NCI-H2227 (cell line): ENCODE measurements around the gene COL18A1.
"Not testable (repeated sequence)": the region's sequence is repeated elsewhere in the genome, so short reads cannot be mapped to it uniquely, and the experiment has no call there.

Experiments
- DNase-seq: peaks from one replicate; lab custom pipeline; 2025; ENCODE audit not compliant: unreplicated experiment; lab: John Stamatoyannopoulos, UW

COL18A1 gene

GRCh38 chr21:45367402-45368351, 37.3 kb upstream of the COL18A1 start:
- DNase-seq = no peak

- DNase-seq = not testable (repeated sequence)
Measured at GRCh38 chr21:45369018-45369417, 35.9 kb upstream of the COL18A1 start.

DNA sequence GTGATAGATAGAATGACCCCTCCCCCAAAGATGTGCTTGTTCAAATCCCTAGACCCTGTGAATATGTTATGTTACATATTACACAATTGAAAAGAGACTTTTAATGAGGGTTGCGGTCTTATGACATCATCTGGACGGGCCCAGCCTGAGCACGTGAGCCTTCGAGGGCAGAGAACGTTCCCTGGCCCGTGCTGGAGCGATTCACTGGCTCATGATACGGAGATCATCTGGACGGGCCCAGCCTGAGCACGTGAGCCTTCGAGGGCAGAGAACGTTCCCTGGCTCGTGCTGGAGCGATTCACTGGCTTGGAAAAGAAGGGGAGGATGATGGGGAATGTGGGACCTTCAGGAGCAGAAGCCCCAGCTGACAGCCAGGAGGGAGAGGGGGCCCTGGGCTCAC, 34.4 kb upstream of the COL18A1 start:
- DNase-seq = no peak

DNA sequence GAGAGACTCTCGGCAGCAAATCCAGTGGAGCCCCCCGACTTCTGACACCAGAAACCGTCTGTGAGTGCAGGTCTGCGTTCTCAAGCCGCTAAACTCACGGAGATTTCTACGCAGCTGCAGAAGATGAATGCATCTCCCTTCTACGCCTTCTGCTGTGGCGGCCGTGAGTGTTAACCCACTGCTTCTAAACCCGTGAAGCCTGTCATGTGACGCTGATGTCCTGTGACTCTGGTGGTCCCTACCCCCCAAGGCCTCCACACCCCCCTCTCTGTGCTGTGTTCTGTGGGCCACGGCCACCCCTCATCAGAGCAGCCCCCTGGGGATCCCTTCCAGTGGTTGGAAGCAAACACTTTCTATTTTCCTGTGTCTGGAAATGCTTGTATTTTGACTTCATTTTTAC, 33.9 kb upstream of the COL18A1 start:
- DNase-seq = no peak

DNA sequence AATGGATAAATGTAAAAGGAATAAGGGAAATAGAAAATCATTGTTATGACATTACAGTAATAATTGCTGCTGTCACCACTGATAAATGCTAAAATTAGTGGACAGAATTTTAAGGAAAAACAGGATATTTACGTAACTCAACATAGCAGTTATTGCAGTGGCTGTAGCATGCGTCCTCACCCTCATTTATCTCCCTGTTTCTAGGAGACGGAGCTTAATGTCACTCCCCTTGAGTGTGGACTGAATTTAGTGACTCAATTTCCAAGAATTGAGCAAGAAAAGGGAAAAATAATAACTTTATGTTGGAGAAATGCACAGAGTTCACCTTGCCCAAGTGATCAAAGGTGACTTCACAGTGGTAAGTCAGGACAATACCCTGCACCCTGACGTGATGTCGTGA, 33.3 kb upstream of the COL18A1 start:
- DNase-seq = no peak

GRCh38 chr21:45372732-45373355, 32.1 kb upstream of the COL18A1 start:
- no peak for DNase-seq

DNA sequence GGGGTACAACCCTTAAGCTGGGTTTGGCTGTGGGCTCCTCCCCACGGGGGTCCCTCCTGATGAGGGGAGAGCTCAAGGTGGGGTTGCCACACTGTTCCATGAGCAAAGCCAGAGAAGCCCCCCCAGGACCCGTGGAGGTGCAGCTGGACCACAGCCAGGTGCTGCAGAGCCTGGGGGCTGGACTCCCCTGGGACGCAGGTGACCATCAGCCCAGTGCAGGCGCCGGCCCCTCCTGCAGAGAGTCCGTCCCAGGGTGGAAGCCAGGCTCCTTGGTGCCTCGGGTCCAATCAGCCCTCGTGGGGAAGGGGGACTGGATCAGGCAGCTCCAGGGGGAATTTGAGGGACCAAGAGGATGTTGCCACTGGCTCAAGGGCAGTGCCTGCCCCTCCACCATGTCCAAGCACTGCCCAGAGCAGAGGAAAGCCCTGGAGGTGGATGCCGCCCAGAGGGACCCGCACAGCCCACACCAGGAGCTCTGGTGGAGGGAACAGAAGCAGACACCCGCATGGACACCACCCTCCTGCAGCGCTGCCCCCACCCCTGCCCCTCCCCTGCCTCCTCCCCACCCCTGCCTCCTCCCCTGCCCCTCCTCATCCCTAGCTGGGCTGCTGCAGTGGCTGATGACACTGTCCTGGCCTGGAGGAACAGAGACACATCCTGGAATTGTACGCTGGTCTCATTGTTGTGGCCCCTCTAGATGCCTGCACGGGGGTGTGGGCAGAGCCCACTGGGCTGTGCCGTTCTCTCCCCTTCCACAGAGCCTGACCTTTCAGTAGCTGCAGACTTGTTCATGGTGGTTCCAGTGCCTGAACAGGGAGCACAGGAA, 30.8 kb upstream of the COL18A1 start:
- DNase-seq = no peak

DNA sequence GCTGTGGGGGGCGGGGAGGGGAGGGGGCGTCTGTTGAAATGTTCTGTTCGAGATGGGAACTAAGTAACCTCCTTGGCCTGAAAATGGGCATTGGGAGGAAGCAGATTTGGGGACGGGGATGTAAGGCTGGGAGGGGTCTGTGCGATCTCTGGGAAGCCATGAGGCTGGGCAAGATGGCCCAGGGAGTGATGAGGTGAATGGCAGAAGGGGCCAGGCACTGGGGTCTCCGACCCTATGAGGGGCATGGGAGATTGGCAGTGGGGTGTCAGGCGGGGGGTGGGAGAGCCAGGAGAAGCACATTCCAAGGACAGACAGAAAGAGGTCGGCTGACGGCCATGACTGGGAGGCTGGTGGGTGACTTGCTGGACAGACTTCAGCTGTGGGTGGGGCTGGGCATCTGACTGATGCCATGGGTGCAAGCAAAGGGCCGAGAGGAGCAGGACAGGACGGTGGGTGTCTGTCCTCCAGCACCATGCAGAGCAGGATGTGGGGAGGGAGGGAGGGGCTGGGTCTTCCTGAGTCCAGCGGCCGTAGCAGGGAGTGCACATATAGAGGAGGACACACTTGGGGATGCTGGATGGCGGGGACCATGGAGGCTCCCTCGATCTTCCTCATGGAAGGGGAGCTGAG, 30.0 kb upstream of the COL18A1 start:
- no peak for DNase-seq

GRCh38 chr21:45376459-45377324, 28.3 kb upstream of the COL18A1 start:
- DNase-seq = no peak

- no peak for DNase-seq
Measured at GRCh38 chr21:45377325-45377709, 27.6 kb upstream of the COL18A1 start.

DNA sequence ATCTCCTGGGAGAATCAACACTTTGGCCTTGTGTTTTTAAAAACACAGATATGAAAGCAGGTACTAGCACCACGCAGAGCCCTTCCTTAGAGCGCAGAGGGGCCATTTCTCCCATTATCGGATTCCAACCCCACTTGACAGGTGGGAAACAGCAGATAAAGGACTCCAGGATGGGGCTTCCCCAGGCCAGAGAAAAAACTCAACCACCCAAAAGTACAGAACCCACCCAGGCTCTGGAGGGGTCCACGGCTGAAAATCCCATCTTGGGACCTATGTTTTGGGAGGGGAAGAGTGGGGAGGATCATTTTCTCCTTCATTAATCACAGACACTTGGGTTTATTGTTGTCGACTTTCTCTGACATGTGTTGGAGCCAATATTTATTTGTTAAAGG, 27.1 kb upstream of the COL18A1 start:
- DNase-seq = no peak

DNA sequence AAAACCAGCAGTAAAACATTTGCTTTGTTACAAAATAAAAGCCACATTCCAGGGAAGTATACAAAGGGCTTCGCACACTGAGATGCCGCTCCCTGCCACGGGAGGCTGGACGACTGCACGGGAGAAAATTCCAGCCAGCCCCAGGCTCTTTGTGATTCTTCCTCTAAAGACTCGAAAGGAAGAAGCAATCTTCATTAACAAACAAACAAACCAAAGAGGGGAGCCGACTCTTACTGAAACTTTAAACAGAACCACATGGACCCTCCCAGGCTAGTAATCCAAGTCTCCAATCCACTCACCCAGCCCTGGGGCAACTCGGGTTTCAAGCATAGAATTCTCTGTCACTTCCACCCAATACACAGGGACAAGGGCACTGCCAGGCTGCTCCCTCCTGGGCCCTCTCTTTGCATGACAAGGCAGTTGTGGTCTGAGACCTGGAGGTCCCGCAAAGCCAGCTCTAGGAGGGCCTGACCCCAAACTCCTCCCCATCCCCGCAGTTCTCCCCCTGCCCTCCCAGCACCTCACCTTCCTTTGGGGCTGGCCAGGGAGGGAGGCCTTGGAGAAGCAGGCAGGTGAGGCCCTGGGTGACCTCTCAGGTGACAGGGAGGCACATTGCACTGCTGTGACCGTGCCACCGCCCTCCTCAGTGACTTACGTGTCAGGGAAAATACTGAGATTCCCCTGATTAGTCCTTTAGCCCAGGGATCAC, 26.6 kb upstream of the COL18A1 start:
- DNase-seq = no peak

DNA sequence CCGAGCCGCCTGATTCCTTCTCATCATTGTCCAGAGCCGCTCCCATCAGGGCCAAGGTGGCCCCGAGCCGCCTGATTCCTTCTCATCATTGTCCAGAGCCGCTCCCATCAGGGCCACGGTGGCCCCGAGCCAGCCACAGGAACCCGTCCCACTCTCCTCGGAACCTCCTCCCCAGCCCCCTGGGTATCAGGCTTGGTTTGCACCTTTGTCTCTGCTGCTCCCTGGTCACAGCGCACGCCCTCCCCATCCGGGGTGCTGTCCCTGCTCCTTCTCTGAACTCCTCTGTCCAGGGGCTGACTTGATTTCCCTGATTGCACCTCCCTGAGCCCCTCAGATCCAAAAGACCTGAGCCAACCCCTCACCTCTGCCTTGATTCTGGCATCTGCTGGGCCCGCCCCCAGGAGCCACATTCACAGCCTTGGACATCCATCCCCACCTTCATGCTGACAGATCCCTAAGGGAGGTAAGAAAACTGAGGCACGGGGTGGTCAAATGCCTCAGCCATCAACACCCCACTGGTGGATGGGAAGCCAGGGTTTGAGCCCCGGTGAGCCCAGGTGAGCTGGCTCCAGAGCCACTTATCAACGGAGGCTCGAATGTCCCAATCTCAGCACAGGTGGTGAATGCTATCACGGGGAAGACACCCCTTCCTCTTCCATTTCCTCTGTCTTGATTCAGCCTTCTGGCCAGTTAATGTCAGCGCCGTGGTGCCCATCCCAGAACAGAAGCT, 25.6 kb upstream of the COL18A1 start:
- no peak for DNase-seq

DNA sequence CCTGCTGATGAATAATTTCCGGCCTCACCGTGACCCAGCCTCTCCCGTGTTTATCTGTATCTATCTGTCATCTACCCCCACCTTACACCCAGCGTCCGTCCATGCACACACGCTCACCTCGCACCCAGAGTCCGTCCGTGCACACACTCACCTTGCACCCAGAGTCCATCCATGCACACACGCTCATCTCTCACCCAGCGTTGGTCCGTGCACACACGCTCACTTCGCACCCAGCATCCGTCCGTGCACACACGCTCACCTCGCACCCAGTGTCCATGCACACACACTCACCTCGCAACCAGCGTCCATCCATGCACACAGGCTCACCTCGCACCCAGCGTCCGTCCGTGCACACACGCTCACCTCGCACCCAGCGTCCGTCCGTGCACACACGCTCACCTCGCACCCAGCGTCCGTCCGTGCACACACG, 25.0 kb upstream of the COL18A1 start:
- DNase-seq = no peak

DNA sequence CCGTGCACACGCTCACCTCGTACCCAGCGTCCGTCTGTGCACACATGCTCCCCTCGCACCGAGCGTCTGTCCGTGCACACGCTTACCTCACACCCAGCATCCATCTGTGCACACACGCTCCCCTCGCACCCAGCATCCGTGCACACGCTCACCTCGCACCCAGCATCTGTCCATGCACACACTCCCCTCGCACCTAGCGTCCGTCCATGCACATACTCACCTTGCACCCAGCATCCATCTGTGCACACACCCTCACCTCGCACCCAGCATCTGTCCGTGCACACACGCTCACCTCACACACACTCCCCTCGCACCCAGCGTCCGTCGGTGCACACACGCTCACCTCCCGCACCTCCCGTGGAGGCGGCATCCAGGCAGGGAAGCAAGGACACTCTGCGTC, 24.4 kb upstream of the COL18A1 start:
- no peak for DNase-seq

DNA sequence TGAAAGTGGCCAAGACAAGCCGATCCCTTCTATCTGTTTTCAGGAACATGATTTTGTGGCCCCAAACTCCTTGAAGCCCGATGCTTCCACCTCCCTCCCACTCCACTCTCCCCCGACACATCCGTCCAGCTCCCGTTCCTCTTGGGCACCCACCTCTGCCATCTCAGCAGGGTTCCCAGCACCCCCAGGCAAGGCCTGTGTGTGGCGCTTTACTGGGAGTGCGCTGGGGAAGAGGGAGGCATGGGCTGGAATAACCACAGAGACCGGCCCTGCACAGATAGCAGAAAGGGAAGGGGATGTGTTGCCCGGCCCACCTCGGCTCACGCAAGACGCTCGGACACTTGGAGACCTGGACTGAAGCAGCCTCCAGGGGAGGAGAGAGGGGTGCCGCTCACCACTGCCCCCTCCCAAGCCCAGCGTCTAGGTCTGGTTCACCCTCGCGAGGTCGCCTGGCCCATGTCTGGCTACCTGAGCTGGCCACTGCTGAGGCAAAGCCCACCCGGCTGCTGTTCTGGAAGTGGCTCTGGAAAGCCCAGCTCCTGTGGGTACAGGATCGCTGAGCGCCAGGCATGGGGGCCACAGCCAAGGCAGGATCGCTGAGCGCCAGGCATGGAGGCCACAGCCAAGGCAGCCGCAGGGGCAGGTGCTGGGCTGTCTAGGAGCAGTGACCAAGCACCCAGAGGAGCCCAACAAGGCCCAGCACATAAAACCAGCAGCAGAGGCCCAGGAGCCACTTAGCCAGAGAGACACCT, 23.8 kb upstream of the COL18A1 start:
- no peak for DNase-seq

- no peak for DNase-seq
Measured at GRCh38 chr21:45381865-45382696, 22.9 kb upstream of the COL18A1 start.

GRCh38 chr21:45382697-45382997, 22.3 kb upstream of the COL18A1 start:
- no peak for DNase-seq
